ENCODE data around the gene RBM41.
"Not testable (repeated sequence)": the region's sequence is repeated elsewhere in the genome, so short reads cannot be mapped to it uniquely, and the experiment has no call there.

Gene RBM41
- total RNA-seq: 21.5 to 30.1 reads per million in 2 experiments

GRCh38 chrX:107118322-107119147 lies at the start of gene RBM41:
Gene RBM41, minus strand, starts transcription at chrX:107118822. Its CDS starts 49 bp downstream, at chrX:107118773.
- DNase-seq (ENCODE audit: low read depth): peak; percentile 65

DNA sequence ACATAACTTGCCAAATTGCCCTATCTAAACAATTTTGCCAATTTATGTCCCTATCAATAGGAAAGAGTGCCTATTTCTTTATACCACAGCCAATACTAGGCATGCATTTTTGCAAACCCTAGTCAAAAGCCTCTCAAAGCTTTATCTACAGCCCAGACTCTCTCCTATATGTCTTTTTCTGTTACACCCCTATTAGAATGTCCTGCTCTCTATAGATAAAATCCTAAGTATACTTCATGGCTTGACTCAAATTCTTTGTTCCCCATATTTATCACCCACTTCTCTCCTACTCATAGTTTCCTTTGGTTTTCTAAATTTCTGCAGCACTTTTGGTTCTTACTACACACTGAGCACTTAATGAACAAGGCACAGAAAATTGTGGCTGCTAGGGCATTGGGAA lies 49.6 kb upstream of the RBM41 start:
- DNase-seq (ENCODE audit: low read depth): no peak

DNA sequence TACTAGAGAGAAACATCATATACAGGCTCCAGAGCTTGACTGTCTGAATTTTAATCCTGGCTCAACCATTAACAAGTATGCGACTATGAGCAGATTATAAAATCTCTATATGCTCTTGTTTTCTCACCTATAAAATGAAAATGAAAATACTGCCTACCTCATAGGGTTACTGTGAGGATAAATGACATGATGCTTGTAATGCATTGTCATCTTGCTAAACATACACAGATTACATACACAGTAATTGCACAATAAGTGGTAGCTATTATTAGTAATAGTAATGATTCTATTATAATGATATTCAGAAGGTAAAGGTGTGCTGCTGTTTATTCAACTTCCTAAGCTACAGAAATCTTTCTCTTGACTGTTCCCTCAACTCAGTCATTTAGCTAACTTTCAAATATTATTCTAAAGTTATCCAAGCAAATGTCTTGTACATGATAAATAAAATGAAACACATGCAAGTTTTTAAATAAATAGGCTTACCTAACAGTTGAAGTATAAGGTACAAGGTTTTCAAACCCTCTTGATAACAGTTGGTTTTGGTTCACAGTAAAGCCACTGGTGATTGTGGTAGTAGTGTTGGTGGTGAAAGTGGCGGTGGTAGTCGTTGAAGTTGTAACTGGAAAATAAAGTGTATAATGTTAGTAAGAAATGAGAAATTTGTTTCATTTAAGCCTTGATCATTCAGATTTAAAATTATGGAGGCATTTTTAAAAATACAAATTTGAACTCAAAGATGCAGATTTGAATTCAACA lies 48.7 kb upstream of the RBM41 start:
- DNase-seq (ENCODE audit: low read depth): no peak

DNA sequence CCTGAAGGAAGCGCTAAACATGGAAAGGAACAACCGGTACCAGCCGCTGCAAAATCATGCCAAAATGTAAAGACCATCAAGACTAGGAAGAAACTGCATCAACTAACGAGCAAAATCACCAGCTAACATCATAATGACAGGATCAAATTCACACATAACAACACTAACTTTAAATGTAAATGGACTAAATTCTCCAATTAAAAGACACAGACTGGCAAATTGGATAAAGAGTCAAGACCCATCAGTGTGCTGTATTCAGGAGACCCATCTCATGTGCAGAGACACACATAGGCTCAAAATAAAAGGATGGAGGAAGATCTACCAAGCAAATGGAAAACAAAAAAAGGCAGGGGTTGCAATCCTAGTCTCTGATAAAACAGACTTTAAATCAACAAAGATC lies 39.0 kb upstream of the RBM41 start:
- DNase-seq (ENCODE audit: low read depth): not testable (repeated sequence)

- DNase-seq (ENCODE audit: low read depth): not testable (repeated sequence)
Measured at GRCh38 chrX:107155621-107156430, 37.2 kb upstream of the RBM41 start.

DNA sequence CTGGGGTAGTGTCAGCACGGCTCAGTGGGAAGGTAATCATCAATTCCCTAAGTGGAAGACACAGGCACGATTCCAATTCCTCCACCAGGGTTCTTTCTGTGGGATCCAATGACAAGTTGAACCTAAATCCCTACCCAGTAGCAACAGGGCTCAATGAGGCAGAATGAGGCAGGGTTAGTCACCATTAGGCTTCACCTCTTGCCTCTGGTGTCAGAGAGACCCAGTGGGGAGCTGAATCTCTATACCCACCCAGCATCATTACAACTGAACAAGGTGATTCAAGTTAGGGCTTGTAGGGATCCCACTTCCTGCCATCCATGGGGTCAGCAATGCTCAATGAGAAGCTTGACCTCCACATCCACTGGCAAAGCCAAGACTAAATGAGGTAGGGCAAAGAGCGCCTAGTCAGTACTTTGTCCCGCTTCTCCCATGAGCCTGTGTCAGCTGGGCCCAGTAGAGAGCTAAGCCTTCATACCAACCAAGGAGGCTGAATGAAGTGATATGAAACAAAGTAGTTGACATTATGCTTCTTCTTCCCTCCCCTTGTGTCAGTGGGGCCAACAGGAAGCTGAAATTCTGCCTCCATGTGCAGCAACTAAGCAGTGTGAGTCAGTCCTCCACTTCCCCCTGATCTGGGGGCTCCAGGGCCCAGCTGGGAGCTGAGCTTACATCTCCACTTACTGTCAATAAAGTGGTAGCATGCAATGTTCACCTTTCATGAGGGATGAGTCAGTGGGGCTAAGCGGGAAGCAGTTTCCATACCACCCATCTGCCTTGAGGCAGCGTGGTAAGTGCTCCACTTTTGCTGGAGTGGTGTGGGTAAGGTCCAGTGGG lies 36.4 kb upstream of the RBM41 start:
- DNase-seq (ENCODE audit: low read depth): no peak

DNA sequence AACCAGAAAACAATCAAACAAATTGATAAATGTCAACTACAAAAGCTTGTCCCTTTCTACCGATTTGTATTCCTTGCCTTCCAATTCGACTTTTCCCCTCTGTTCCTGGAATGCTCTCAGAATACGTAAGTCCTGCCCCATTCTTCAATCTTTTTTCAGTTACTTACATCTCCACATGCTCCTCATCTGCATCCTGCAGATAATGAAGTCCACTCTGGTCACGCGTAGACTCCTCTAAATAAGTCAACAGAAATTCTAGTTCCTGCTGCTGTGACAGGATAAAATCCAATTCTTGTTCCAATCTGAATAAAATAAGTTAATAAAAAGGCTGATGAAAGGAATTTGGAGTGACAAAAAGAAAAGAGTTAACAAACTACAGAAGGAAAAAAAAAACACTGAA lies 34.4 kb upstream of the RBM41 start:
- no peak for DNase-seq (ENCODE audit: low read depth)

DNA sequence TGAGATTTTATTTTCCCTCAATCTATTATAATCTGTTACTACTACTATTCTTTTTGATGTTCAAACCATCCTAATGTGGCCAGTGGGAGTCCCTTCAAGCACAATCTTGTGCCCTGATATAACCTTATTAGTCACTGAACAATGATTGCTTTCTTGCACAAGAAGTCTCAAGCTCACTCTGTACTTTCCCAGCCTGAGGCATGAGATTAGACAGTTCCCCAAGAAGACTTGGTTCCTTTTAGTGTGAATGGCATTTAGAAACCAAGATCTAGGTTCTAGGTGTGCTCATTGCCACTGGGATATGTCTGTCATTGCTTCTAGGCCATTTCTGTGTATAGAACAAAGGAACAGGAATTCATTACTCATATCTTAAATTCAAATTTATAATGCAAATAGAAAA lies 28.0 kb upstream of the RBM41 start:
- no peak for DNase-seq (ENCODE audit: low read depth)

DNA sequence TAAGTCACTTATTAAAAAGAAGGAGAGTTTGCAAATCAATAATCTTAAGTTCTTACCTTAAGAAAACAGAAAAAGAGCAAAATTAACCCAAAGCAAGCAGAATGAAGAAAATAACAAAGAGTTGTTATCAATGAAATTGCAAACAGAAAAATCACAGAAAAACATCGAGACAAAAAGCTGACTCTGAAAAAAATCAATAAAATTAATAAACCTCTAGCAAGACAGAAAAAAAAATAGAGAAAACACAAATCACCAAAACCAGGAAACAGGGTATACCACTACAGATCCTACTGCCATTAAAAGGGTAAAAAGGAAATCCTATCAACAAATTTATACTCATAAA lies 17.3 kb upstream of the RBM41 start:
- DNase-seq (ENCODE audit: low read depth): no peak

DNA sequence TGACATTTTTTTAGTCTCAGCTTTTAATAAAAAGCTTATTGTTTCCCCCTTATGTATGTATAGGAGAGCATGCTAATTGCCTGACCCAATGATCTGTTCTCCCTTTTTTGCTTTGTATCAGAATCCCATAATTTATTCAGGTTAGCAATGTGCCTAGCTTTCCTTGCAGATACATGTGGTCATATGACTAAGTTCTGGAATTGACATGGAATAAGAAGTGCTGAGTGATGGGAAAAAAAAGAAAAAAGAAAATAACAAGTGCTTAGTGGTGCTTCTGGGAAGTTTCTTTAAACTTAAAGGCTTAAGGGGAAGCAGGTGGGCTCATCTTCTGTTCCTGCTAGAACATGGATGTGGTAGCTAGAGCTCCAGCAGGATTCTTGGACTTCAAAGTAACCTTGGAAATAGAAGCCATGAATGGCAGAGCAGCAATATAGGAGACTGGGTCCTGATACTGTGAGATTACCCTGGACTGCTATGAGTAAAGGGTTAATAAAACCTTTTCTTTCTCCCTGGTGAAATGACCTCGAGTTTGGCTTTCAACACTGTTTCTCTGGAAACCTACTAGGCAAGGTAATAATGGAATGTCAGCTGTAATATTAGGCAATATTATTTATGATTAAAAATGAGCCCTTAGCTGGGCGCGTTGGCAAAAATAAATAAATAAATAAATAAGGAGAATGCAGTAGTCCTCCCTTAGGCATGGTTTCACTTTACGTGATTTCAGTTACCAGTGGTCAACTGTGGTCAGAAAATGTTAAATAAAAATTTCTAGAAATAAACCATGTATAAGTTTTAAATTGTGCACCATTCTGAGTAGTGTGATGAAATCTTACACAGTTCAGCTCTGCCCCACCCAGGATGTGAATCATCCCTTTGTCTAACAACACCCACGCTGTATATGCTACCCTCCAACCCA lies 16.7 kb upstream of the RBM41 start:
- DNase-seq (ENCODE audit: low read depth): no peak

- DNase-seq (ENCODE audit: low read depth): no peak
Measured at GRCh38 chrX:107123750-107124149, 5.1 kb upstream of the RBM41 start.

GRCh38 chrX:107119283-107119682 lies 661 bp upstream of the RBM41 start:
- DNase-seq (ENCODE audit: low read depth): no peak

DNA sequence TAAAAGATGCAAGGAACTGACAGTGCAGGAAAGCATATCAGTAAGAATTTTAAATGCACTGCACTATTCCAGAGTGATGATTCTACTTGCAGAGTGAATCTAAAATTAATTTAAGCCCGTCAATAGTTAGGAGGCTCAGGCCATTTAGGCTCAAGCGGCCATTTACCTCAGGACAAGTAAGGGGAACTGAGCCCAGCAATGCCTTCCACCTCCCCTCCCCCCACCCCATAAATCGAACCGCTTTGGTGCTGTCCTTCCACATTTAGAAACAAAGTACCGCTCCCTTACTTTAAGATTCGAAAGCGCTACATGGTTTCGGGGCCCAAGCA lies 665 bp downstream of the RBM41 start:
- no peak for DNase-seq (ENCODE audit: low read depth)

DNA sequence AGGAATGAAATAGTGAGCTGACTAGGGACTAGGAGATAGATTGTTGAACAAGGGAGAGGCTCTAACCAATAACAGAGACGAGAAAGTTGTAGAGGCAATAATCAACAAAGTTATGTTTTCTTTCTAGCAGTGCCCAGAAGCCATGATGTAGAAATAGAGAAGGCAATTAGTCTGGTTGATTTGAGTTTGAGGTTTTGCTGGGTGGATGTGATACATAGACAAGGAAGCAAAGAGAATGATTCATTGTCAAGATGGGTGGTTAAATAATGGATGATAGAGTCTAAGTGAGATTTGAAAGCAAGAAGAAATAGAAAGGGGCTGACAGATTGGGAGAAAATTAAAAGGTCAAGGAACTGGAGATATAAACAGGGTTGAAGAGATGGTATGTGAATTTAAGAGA lies 11.2 kb downstream of the RBM41 start:
- DNase-seq (ENCODE audit: low read depth): no peak

- no peak for DNase-seq (ENCODE audit: low read depth)
Measured at GRCh38 chrX:107102980-107103379, 15.6 kb downstream of the RBM41 start.

GRCh38 chrX:107076158-107076557 lies 42.5 kb downstream of the RBM41 start:
- no peak for DNase-seq (ENCODE audit: low read depth)

DNA sequence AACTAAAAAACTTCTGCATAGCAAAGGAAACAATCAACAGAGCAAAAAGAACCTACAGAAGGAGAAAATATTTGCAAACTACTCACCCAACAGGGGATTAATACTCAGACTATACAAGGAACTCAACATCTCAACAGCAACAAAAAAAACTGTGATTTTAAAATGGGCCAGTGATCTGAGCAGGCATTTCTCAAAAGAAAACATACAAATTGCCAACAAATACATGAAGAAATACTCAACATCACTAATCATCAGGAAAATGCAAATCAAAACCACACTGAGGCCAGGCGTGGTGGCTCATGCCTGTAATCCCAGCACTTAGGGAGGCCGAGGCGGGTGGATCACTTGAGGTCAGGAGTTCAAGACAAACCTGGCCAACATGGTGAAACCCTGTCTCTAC lies 60.9 kb downstream of the RBM41 start:
- DNase-seq (ENCODE audit: low read depth): not testable (repeated sequence)

- no peak for DNase-seq (ENCODE audit: low read depth)
Measured at GRCh38 chrX:107054978-107055377, 63.6 kb downstream of the RBM41 start.

GRCh38 chrX:107050195-107050709 lies 68.4 kb downstream of the RBM41 start:
- DNase-seq (ENCODE audit: low read depth): no peak

DNA sequence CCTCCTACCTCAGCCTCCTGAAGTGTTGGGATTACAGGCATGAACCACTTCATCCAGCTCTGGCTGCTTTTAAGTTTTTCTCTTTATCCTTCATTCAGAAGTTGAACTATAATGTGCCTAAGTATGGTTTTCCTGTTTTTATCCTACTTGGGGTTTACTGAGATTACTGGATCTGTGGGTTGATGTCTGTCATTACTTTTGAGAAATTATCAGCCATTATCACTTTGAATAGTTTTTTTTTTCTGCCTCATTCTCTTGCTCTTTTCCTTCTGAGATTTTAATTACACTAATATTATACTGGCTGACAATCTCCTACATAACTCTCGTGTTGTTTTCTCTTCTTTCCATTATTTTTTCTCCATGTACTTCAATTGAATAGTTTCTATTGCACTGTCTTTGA lies 71.0 kb downstream of the RBM41 start:
- no peak for DNase-seq (ENCODE audit: low read depth)

Measured in T follicular helper cell (primary cell).